SU-DHL-6 (cell line): Measurements from ENCODE around the gene CKMT2.

Experiments
- H2AFZ ChIP-seq: fragments of 200-600 bp; sonication (generic); 2 replicates; pipeline ENCODE4 v1.6.1; 2014; ENCODE audit warnings: low read depth, mild to moderate bottlenecking, moderate library complexity, mixed read lengths, antibody characterized with exemption, low read length; ENCODE audit not compliant: severe bottlenecking
- H3F3A ChIP-seq: fragments of 200-600 bp; shearing (Covaris generic); 2 replicates; pipeline ENCODE4 v1.6.0; 2016; ENCODE audit warnings: antibody characterized with exemption, mild to moderate bottlenecking; ENCODE audit not compliant: insufficient read depth
- H3K27ac ChIP-seq: fragments of 200-600 bp; sonication (generic); 2 replicates; pipeline ENCODE4 v1.5.1; 2016; ENCODE audit warnings: low read depth, mild to moderate bottlenecking, low read length, moderate library complexity, mixed read lengths
- H3K27me3 ChIP-seq: fragments of 200-600 bp; sonication (generic), shearing (Covaris generic); 2 replicates; pipeline ENCODE4 v1.6.0; 2014; ENCODE audit warnings: mild to moderate bottlenecking, low read length
- H3K36me3 ChIP-seq: fragments of 200-600 bp; sonication (generic); 2 replicates; pipeline ENCODE4 v1.6.1; 2014; ENCODE audit warnings: mild to moderate bottlenecking, low read length, mixed read lengths
- H3K4me2 ChIP-seq: fragments of 300-600, 200-600 bp; shearing (Covaris generic), sonication (generic); 2 replicates; pipeline ENCODE4 v1.6.0; 2014; ENCODE audit warnings: low read length, low read depth, mild to moderate bottlenecking; ENCODE audit not compliant: poor library complexity, severe bottlenecking
- H3K4me3 ChIP-seq: fragments of 200-600 bp; sonication (generic); 2 replicates; pipeline ENCODE4 v1.5.1; 2014; ENCODE audit warnings: antibody characterized with exemption, low read length, mild to moderate bottlenecking, mixed read lengths; ENCODE audit not compliant: insufficient read depth, poor library complexity, severe bottlenecking
- H3K79me2 ChIP-seq: fragments of 200-600 bp; sonication (generic); 2 replicates; pipeline ENCODE4 v1.6.1; 2014; ENCODE audit warnings: mild to moderate bottlenecking, low read length, moderate library complexity; ENCODE audit not compliant: insufficient read depth
- H3K9ac ChIP-seq: fragments of 200-600 bp; sonication (generic); 2 replicates; pipeline ENCODE4 v1.7.0; 2014; ENCODE audit warnings: mild to moderate bottlenecking, low read length
- H3K9me2 ChIP-seq: fragments of 200-600 bp; sonication (generic); replicated peaks from 2 replicates; pipeline ENCODE4 v1.6.1; 2014; ENCODE audit warnings: low read length; ENCODE audit not compliant: insufficient read depth
- H3K9me3 ChIP-seq: fragments of 200-600 bp; sonication (generic); 2 replicates; pipeline ENCODE4 v1.6.1; 2014; ENCODE audit warnings: low read length, mixed read lengths; ENCODE audit not compliant: insufficient read depth
- H4K20me1 ChIP-seq: fragments of 200-600 bp; sonication (generic); 2 replicates; pipeline ENCODE4 v1.6.1; 2014; ENCODE audit warnings: low read depth, mild to moderate bottlenecking, antibody characterized with exemption, low read length, moderate library complexity, mixed read lengths
- CTCF ChIP-seq: fragments of 200-600 bp; sonication (generic); IDR thresholded peaks from one replicate; pipeline ENCODE4 v1.5.1; 2017; ENCODE audit warnings: antibody characterized with exemption, mild to moderate bottlenecking, low read length, moderate library complexity; ENCODE audit not compliant: insufficient read depth, poor library complexity, severe bottlenecking
- EZH2phosphoT487 ChIP-seq: fragments of 200-600 bp; sonication (generic), shearing (Covaris generic); conservative IDR thresholded peaks from 2 replicates; pipeline ENCODE4 v1.6.1; 2018; ENCODE audit warnings: mild to moderate bottlenecking, antibody characterized with exemption, low read length, moderate library complexity, mixed read lengths

CKMT2 gene

GRCh38 chr5:81252904-81253303 is 19.8 kb downstream of the CKMT2 start:
- Histone ChIP-seq H4K20me1 (no peaks in the 10 kb centered on the region), H3K4me3 (no peak overlapping the region), H3F3A (no peaks in the 10 kb centered on the region), H3K79me2 (no peaks in the 10 kb centered on the region), H3K9me2 (no peaks in the 10 kb centered on the region), H3K36me3 (no peaks in the 10 kb centered on the region), H2AFZ (no peak overlapping the region), H3K4me2 (no peak overlapping the region), H3K9ac (no peak overlapping the region), H3K27me3 (no peaks in the 10 kb centered on the region), H3K9me3 (no peaks in the 10 kb centered on the region), H3K27ac (no peak overlapping the region)
- TF ChIP-seq CTCF (no peak), EZH2phosphoT487 (no peak)

GRCh38 chr5:81253875-81254274 is 20.8 kb downstream of the CKMT2 start:
- Histone ChIP-seq H4K20me1 (no peaks in the 10 kb centered on the region), H3K9ac (no peak overlapping the region), H3K36me3 (no peaks in the 10 kb centered on the region), H3K27ac (no peak overlapping the region), H2AFZ (no peak overlapping the region), H3F3A (no peaks in the 10 kb centered on the region), H3K4me2 (no peak overlapping the region), H3K4me3 (no peak overlapping the region), H3K79me2 (no peaks in the 10 kb centered on the region; the same call in 1 of the 2 replicates), H3K27me3 (no peaks in the 10 kb centered on the region), H3K9me3 (no peaks in the 10 kb centered on the region), H3K9me2 (no peaks in the 10 kb centered on the region)
- TF ChIP-seq CTCF (no peak), EZH2phosphoT487 (no peak)

- Histone ChIP-seq H3F3A (no peaks in the 10 kb centered on the region), H3K9me3 (no peaks in the 10 kb centered on the region), H3K27ac (no peak overlapping the region), H3K36me3 (no peaks in the 10 kb centered on the region), H3K9ac (no peak overlapping the region), H2AFZ (no peak overlapping the region), H3K4me2 (no peak overlapping the region), H3K27me3 (no peaks in the 10 kb centered on the region), H4K20me1 (no peaks in the 10 kb centered on the region), H3K9me2 (no peaks in the 10 kb centered on the region), H3K79me2 (no peaks in the 10 kb centered on the region; the same call in 1 of the 2 replicates), H3K4me3 (no peak overlapping the region)
- no peak for TF ChIP-seq EZH2phosphoT487
- TF ChIP-seq CTCF: no peak
Measured at GRCh38 chr5:81254886-81255559, 21.9 kb downstream of the CKMT2 start.
